ENCODE data around the gene ELK1. TPM values are rescaled to one million over a fixed set of nuclear protein-coding genes. Genes with fewer than 3 reads are reported as not detected.
"Not testable (repeated sequence)": the region's sequence is repeated elsewhere in the genome, so short reads cannot be mapped to it uniquely, and the experiment has no call there.

ELK1 gene
- total RNA-seq, 1 donor from 2014 or later, result 7.3 TPM

GRCh38 chrX:47603125-47603524, 47.2 kb downstream of the ELK1 start:
- H3K27ac ChIP-seq (ENCODE audit: low read depth, low read length); H3K36me3 ChIP-seq (ENCODE audit: control insufficient read depth in 3 of 3, insufficient read depth in 3 of 3, low read length in 3 of 3); H3K4me1 ChIP-seq (ENCODE audit: control insufficient read depth in 3 of 3, insufficient read depth in 3 of 3, low read length in 3 of 3); H3K4me3 ChIP-seq (ENCODE audit: low read length in 3 of 3); H3K9me3 ChIP-seq (ENCODE audit: control insufficient read depth in 3 of 3, low read length in 3 of 3); H3K27me3 ChIP-seq (ENCODE audit: control insufficient read depth in 3 of 3, insufficient read depth in 3 of 3, low read length in 3 of 3); H3K9ac ChIP-seq (ENCODE audit: low read depth in 1 of 3, low read length in 3 of 3): not testable (repeated sequence)

GRCh38 chrX:47597222-47597621, 53.1 kb downstream of the ELK1 start:
- Histone ChIP-seq H3K9ac (ENCODE audit: low read depth in 1 of 3, low read length in 3 of 3) (no peak overlapping the region), H3K9me3 (ENCODE audit: control insufficient read depth in 3 of 3, low read length in 3 of 3) (peaks cover 0 to 3% (median 0%) of the 10 kb centered on the region in 3 donors), H3K27ac (ENCODE audit: low read depth, low read length) (no peak overlapping the region), H3K4me3 (ENCODE audit: low read length in 3 of 3) (no peak overlapping the region), H3K4me1 (ENCODE audit: control insufficient read depth in 3 of 3, insufficient read depth in 3 of 3, low read length in 3 of 3) (no peaks in the 10 kb centered on the region), H3K36me3 (ENCODE audit: control insufficient read depth in 3 of 3, insufficient read depth in 3 of 3, low read length in 3 of 3) (no peaks in the 10 kb centered on the region), H3K27me3 (ENCODE audit: control insufficient read depth in 3 of 3, insufficient read depth in 3 of 3, low read length in 3 of 3) (no peaks in the 10 kb centered on the region)

GRCh38 chrX:47596256-47596655, 54.1 kb downstream of the ELK1 start:
- no peaks in the 10 kb centered on the region for H3K27me3 ChIP-seq (ENCODE audit: control insufficient read depth in 3 of 3, insufficient read depth in 3 of 3, low read length in 3 of 3)
- H3K4me1 ChIP-seq (ENCODE audit: control insufficient read depth in 3 of 3, insufficient read depth in 3 of 3, low read length in 3 of 3), result no peaks in the 10 kb centered on the region
- H3K4me3 ChIP-seq (ENCODE audit: low read length in 3 of 3), result no peak overlapping the region
- H3K9ac ChIP-seq (ENCODE audit: low read depth in 1 of 3, low read length in 3 of 3), result no peak overlapping the region
- H3K27ac ChIP-seq (ENCODE audit: low read depth, low read length), result no peak overlapping the region
- no peaks in the 10 kb centered on the region for H3K36me3 ChIP-seq (ENCODE audit: control insufficient read depth in 3 of 3, insufficient read depth in 3 of 3, low read length in 3 of 3)
- peaks cover 0 to 3% (median 0%) of the 10 kb centered on the region in 3 donors for H3K9me3 ChIP-seq (ENCODE audit: control insufficient read depth in 3 of 3, low read length in 3 of 3)

- H3K36me3 ChIP-seq (ENCODE audit: control insufficient read depth in 3 of 3, insufficient read depth in 3 of 3, low read length in 3 of 3), result no peaks in the 10 kb centered on the region
- H3K4me1 ChIP-seq (ENCODE audit: control insufficient read depth in 3 of 3, insufficient read depth in 3 of 3, low read length in 3 of 3), result no peaks in the 10 kb centered on the region
- H3K27me3 ChIP-seq (ENCODE audit: control insufficient read depth in 3 of 3, insufficient read depth in 3 of 3, low read length in 3 of 3), result no peaks in the 10 kb centered on the region
- peaks cover 0 to 3% (median 0%) of the 10 kb centered on the region in 3 donors for H3K9me3 ChIP-seq (ENCODE audit: control insufficient read depth in 3 of 3, low read length in 3 of 3)
- H3K4me3 ChIP-seq (ENCODE audit: low read length in 3 of 3), result no peak overlapping the region
- H3K9ac ChIP-seq (ENCODE audit: low read depth in 1 of 3, low read length in 3 of 3), result no peak overlapping the region
- no peak overlapping the region for H3K27ac ChIP-seq (ENCODE audit: low read depth, low read length)
Observed at GRCh38 chrX:47595716-47596251, 54.6 kb downstream of the ELK1 start.

GRCh38 chrX:47593522-47593921, 56.8 kb downstream of the ELK1 start:
- Histone ChIP-seq H3K27me3 (ENCODE audit: control insufficient read depth in 3 of 3, insufficient read depth in 3 of 3, low read length in 3 of 3) (no peaks in the 10 kb centered on the region), H3K27ac (ENCODE audit: low read depth, low read length) (no peak overlapping the region), H3K4me3 (ENCODE audit: low read length in 3 of 3) (no peak overlapping the region), H3K4me1 (ENCODE audit: control insufficient read depth in 3 of 3, insufficient read depth in 3 of 3, low read length in 3 of 3) (no peaks in the 10 kb centered on the region), H3K36me3 (ENCODE audit: control insufficient read depth in 3 of 3, insufficient read depth in 3 of 3, low read length in 3 of 3) (no peaks in the 10 kb centered on the region), H3K9ac (ENCODE audit: low read depth in 1 of 3, low read length in 3 of 3) (no peak overlapping the region), H3K9me3 (ENCODE audit: control insufficient read depth in 3 of 3, low read length in 3 of 3) (peaks cover 0 to 3% (median 0%) of the 10 kb centered on the region in 3 donors)

- Histone ChIP-seq H3K9me3 (ENCODE audit: control insufficient read depth in 3 of 3, low read length in 3 of 3) (no peaks in the 10 kb centered on the region), H3K4me1 (ENCODE audit: control insufficient read depth in 3 of 3, insufficient read depth in 3 of 3, low read length in 3 of 3) (no peaks in the 10 kb centered on the region), H3K36me3 (ENCODE audit: control insufficient read depth in 3 of 3, insufficient read depth in 3 of 3, low read length in 3 of 3) (no peaks in the 10 kb centered on the region), H3K9ac (ENCODE audit: low read depth in 1 of 3, low read length in 3 of 3) (no peak overlapping the region), H3K27me3 (ENCODE audit: control insufficient read depth in 3 of 3, insufficient read depth in 3 of 3, low read length in 3 of 3) (no peaks in the 10 kb centered on the region), H3K27ac (ENCODE audit: low read depth, low read length) (no peak overlapping the region), H3K4me3 (ENCODE audit: low read length in 3 of 3) (no peak overlapping the region)
Observed at GRCh38 chrX:47590984-47591383, 59.4 kb downstream of the ELK1 start.

GRCh38 chrX:47587906-47588735, 62.2 kb downstream of the ELK1 start:
- Histone ChIP-seq H3K36me3 (ENCODE audit: control insufficient read depth in 3 of 3, insufficient read depth in 3 of 3, low read length in 3 of 3) (no peaks in the 10 kb centered on the region), H3K9ac (ENCODE audit: low read depth in 1 of 3, low read length in 3 of 3) (no peak overlapping the region), H3K27ac (ENCODE audit: low read depth, low read length) (no peak overlapping the region), H3K9me3 (ENCODE audit: control insufficient read depth in 3 of 3, low read length in 3 of 3) (no peaks in the 10 kb centered on the region), H3K4me3 (ENCODE audit: low read length in 3 of 3) (no peak overlapping the region), H3K27me3 (ENCODE audit: control insufficient read depth in 3 of 3, insufficient read depth in 3 of 3, low read length in 3 of 3) (no peaks in the 10 kb centered on the region), H3K4me1 (ENCODE audit: control insufficient read depth in 3 of 3, insufficient read depth in 3 of 3, low read length in 3 of 3) (peaks cover 0 to 4% (median 0%) of the 10 kb centered on the region in 3 donors)

- Histone ChIP-seq H3K27me3 (ENCODE audit: control insufficient read depth in 3 of 3, insufficient read depth in 3 of 3, low read length in 3 of 3) (no peaks in the 10 kb centered on the region), H3K4me1 (ENCODE audit: control insufficient read depth in 3 of 3, insufficient read depth in 3 of 3, low read length in 3 of 3) (peaks cover 0 to 4% (median 0%) of the 10 kb centered on the region in 3 donors), H3K9me3 (ENCODE audit: control insufficient read depth in 3 of 3, low read length in 3 of 3) (no peaks in the 10 kb centered on the region), H3K9ac (ENCODE audit: low read depth in 1 of 3, low read length in 3 of 3) (no peak overlapping the region), H3K27ac (ENCODE audit: low read depth, low read length) (no peak overlapping the region), H3K36me3 (ENCODE audit: control insufficient read depth in 3 of 3, insufficient read depth in 3 of 3, low read length in 3 of 3) (no peaks in the 10 kb centered on the region), H3K4me3 (ENCODE audit: low read length in 3 of 3) (no peak overlapping the region)
Observed at GRCh38 chrX:47587091-47587891, 63.1 kb downstream of the ELK1 start.

- no peaks in the 10 kb centered on the region for H3K27me3 ChIP-seq (ENCODE audit: control insufficient read depth in 3 of 3, insufficient read depth in 3 of 3, low read length in 3 of 3)
- H3K36me3 ChIP-seq (ENCODE audit: control insufficient read depth in 3 of 3, insufficient read depth in 3 of 3, low read length in 3 of 3), result no peaks in the 10 kb centered on the region
- no peak overlapping the region for H3K4me3 ChIP-seq (ENCODE audit: low read length in 3 of 3)
- H3K27ac ChIP-seq (ENCODE audit: low read depth, low read length), result no peak overlapping the region
- H3K4me1 ChIP-seq (ENCODE audit: control insufficient read depth in 3 of 3, insufficient read depth in 3 of 3, low read length in 3 of 3), result peaks cover 0 to 10% (median 0%) of the 10 kb centered on the region in 3 donors
- H3K9ac ChIP-seq (ENCODE audit: low read depth in 1 of 3, low read length in 3 of 3), result no peak overlapping the region
- H3K9me3 ChIP-seq (ENCODE audit: control insufficient read depth in 3 of 3, low read length in 3 of 3), result no peaks in the 10 kb centered on the region
Observed at GRCh38 chrX:47586043-47586787, 64.1 kb downstream of the ELK1 start.
